NK-92 (cell line): Measurements from ENCODE around the gene DACT1.

Experiments used
- DNase-seq: peaks from one replicate; lab custom pipeline; 2025; ENCODE audit not compliant: unreplicated experiment; lab: John Stamatoyannopoulos, UW

The DACT1 gene

GRCh38 chr14:58635091-58635830 lies 2.5 kb upstream of the DACT1 start:
- no peak for DNase-seq

DNA sequence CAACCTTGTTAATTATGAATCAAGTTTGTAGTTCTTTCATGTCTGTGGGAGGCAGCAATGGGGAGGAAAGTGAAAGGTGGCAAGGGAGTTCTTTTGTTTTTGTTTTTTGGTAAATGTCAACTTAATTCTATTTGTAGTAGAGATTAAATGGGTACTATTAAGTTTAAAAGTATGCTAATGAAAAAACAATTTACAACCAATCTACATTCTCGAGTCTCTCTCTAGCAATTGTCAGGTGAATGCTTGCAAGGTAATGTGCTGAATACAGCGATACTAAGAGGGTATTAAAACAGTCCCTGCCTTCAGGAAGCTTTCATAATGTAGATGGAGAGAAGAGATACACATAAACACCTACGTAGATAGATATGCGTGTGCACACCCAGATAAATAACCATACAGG lies 1.6 kb upstream of the DACT1 start:
- DNase-seq = no peak

DNA sequence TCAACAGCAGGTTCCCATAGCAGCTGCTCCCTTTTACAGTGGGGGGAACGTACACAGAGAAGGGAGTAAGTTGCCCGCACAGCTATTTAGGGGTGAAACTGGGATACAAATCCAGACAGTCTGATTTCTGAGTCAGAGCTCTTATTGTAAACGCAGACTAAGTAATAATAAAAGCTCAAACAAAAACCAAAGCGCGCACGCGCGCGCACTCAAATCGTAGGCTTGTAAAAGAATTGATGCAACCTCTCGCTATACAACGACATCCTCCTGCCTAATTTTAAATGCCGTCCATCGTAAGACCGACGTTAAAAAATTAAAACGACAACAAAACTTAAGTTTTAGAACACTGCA lies 747 bp upstream of the DACT1 start:
- no peak for DNase-seq

DNA sequence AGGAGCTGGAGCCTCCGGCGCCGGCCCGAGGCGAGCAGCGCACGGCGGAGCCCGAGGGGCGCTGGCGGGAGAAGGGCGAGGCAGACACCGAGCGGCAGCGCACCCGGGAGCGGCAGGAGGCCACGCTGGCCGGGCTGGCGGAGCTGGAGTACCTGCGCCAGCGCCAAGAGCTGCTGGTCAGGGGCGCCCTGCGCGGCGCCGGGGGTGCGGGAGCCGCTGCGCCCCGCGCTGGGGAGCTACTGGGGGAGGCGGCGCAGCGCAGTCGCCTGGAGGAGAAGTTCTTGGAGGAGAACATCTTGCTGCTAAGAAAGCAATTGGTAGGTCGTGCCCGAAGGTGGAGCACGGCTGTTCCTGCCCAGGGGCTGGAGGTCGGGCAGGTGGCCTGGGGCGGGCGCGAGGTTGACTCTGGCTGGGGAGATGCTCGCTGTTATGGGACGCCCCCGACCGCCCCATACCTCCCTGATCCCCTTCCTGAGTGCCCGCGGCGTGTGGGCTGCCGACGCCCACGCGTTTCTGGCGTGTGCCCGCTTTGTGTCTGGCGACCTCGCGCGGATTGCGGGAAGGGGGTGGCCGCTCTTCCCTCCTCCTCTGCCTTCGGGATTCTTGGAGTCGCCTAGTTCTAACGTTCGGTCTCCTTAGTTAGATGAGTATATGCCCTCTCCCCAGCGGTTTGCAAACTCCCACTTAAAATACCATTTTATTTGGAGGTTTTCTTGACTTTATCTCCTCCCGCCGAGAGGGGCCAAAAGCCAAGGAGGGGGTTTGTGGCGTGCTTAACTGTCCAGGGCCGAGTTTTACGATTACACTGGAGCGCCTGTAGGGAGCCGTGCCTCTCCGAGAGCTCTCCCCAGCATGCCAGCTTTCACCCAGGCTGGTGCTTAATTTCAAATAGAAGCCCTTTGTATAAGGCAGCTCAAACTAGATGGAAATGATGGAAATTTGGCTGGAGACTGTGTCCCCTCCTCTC lies 752 bp downstream of the DACT1 start:
- DNase-seq = no peak

DNA sequence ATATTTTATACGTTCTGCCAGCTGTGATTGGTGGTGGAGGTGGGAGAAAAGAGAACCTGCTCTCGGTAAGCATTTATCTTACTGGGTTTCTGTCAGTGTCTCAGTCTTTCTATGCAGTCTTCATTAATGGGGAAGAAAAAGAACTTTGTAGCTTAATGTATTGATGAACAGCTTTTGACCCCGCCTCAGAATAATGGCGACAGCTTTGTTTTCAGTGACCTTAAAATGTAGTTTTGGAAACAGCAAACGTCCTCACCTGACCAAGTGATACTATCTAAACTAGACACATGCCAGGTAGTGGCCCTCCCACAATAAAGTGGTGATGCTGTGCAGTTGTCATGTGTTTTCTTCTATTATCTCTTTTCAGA lies 1.4 kb downstream of the DACT1 start:
- no peak for DNase-seq

DNA sequence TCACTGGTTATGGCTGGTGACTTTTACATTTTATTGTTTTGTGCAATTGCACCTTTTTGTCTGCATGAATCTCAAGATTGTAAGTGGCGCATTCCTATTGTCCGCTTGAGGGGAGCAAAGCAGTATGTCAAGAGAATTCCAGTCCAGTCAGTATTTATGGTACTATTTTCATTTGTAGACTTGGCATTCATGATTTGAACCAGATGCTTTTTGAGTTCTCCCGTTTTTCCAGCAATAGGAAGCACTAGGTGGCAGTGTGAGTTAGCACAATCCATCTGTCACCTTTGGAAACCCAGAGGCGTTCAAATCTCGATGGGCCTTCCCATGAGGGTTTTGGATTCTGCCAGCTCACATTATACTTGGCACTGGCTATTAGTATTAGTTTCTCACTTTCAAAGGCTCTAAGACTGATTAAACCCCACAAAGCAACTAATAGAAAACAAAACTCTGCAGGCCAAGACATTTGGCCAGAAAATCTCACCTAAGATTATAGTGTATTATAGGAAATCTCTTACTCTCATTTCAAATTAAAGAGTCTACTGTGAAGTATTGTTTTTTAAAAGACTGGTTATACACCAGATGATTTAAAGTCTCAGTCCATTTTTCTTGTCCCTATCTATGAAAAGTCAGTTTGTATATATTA lies 2.2 kb downstream of the DACT1 start:
- DNase-seq = no peak

- DNase-seq = no peak
Measured at GRCh38 chr14:58640959-58641358, 3.2 kb downstream of the DACT1 start.

- DNase-seq = no peak
Measured at GRCh38 chr14:58641509-58641908, 3.7 kb downstream of the DACT1 start.

DNA sequence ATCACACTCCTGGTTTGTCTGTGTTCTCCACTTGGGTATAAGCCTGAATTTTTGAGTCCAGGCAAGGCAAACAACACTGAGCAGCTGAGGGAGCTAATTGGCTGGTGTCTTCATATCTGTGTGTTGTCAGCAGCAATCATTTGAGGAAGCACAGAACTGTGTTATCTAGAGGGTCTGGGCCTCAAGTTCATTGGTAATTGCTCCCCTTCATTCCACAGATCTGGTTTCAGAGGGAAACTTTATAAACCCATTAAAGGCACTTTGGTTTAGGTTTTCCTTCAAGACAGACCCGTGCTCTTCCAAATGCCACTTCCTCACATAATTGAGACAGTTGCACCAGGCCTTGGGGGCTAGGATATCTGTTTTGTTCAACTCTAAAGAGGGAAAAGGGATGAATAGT lies 5.6 kb downstream of the DACT1 start:
- no peak for DNase-seq

DNA sequence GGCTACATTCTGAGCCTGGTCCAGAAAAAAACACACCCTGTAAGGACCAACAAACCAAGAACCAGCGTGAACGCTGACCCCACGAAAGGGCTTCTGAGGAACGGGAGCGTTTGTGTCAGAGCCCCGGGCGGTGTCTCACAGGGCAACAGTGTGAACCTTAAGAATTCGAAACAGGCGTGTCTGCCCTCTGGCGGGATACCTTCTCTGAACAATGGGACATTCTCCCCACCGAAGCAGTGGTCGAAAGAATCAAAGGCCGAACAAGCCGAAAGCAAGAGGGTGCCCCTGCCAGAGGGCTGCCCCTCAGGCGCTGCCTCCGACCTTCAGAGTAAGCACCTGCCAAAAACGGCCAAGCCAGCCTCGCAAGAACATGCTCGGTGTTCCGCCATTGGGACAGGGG lies 7.9 kb downstream of the DACT1 start:
- no peak for DNase-seq

DNA sequence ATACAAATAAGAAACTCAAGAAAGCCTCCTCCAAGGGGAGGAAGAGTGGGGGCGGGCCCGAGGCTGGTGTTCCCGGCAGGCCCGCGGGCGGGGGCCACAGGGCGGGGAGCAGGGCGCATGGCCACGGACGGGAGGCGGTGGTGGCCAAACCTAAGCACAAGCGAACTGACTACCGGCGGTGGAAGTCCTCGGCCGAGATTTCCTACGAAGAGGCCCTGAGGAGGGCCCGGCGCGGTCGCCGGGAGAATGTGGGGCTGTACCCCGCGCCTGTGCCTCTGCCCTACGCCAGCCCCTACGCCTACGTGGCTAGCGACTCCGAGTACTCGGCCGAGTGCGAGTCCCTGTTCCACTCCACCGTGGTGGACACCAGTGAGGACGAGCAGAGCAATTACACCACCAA lies 8.7 kb downstream of the DACT1 start:
- DNase-seq = no peak

GRCh38 chr14:58647777-58648176 lies 10.0 kb downstream of the DACT1 start:
- no peak for DNase-seq

GRCh38 chr14:58650857-58651256 lies 13.1 kb downstream of the DACT1 start:
- DNase-seq = no peak

- no peak for DNase-seq
Measured at GRCh38 chr14:58656671-58657411, 19.1 kb downstream of the DACT1 start.

DNA sequence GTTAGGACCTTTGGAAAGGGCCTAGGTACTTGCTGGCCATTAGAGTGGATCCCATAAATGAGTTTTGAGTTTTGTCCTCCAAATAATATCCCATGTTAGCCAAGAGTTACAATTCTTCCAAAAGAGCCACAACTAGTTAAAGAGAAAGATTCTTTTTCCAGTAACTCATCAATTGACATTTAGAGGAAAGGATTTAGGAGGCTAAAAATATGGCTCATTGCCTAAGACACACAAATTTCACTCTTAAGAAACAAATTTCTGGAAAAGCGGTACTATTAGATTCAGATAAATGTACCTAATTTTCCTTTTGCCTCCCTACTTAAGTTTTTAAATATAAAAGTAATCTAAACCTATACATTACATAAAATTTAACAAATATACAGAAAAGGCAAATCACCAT lies 21.3 kb downstream of the DACT1 start:
- no peak for DNase-seq

- no peak for DNase-seq
Measured at GRCh38 chr14:58659846-58660245, 22.1 kb downstream of the DACT1 start.

DNA sequence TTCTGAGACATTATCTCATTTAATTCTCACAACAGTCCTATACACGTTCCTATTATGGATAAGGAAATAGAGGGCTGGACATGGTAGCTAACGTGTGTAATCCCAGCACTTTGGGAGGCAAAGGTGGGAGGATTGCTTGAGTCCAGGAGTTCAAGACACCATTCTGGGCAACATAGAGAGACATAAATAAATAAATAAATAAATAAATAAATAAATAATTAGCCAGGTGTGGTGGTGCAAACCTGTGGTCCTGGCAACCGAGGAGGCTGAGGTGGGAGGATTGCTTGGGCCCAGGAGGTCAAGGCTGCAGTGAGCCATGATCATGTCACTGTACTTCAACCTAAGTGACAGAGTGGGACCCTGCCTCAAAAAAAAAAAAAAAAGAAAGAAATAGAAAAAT lies 22.6 kb downstream of the DACT1 start:
- no peak for DNase-seq

- DNase-seq = no peak
Measured at GRCh38 chr14:58662018-58662417, 24.3 kb downstream of the DACT1 start.

DNA sequence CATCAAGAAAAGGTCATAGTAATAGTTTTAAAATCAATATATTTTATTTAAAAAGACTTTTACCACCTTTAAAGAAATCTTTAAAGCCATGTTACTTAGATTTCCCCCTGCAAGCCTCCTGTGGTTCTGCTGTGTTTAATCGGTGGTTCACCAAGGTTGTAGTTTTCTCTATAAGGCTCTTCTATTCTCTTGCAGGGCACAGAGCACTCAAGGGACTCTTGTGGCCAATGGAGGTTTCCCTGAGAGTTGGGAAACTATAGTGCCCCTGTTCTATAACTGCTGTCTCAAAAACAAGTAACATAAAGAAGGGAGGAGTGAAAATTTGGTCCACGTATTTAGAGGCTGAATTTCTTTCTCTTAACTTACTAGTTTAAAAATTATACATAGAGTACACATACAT lies 25.0 kb downstream of the DACT1 start:
- no peak for DNase-seq

GRCh38 chr14:58663494-58664111 lies 25.8 kb downstream of the DACT1 start:
- DNase-seq = no peak
